ENCODE data around the gene SPEF2. TPM values are rescaled to one million over a fixed set of nuclear protein-coding genes. Genes with fewer than 3 reads are reported as not detected.
"Not testable (repeated sequence)": the region's sequence is repeated elsewhere in the genome, so short reads cannot be mapped to it uniquely, and the experiment has no call there.

Gene SPEF2
- total RNA-seq, 1 experiment from 2014 or later = 8.0 TPM

DNA sequence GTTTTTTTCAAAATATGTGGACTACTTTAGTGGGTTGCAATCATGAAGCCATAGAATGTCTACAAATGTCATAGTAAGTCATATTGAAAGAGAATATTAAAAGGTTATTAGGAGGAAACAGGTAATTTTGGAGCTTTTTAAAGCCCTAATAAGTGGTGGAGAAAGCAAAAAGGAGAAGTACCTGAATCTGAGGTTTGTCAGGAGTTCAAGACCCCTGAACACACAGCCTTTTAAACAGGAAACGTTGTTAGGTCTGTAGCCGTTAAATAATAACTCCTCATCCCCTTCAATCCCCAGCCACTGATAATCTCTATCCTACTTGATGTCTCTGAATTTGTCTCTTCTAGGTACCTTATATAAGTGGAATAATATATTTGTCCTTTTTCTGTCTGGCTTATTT lies 51.1 kb downstream of the SPEF2 start:
- no TSS peak for BruUV-seq (replicated peaks)
- Mint-ChIP-seq H3K27ac (ENCODE audit: unreplicated experiment) (no peak overlapping the region), H3K4me1 (ENCODE audit: low read depth, unreplicated experiment) (no peaks in the 10 kb centered on the region), H3K36me3 (ENCODE audit: insufficient read depth, unreplicated experiment) (no peaks in the 10 kb centered on the region), H3K4me3 (ENCODE audit: low read depth, unreplicated experiment) (no peak overlapping the region), H3K9me3 (ENCODE audit: low read depth, unreplicated experiment) (peaks cover 3% of the 10 kb centered on the region), H3K27me3 (ENCODE audit: unreplicated experiment) (no peaks in the 10 kb centered on the region)
- no peak for DNase-seq
- CTCF ChIA-PET = no interaction called here
- intact Hi-C loops (cut with micrococcal nuclease; ENCODE audit: unreplicated experiment) = no loop called here
- TF ChIP-seq, protein P1, sequence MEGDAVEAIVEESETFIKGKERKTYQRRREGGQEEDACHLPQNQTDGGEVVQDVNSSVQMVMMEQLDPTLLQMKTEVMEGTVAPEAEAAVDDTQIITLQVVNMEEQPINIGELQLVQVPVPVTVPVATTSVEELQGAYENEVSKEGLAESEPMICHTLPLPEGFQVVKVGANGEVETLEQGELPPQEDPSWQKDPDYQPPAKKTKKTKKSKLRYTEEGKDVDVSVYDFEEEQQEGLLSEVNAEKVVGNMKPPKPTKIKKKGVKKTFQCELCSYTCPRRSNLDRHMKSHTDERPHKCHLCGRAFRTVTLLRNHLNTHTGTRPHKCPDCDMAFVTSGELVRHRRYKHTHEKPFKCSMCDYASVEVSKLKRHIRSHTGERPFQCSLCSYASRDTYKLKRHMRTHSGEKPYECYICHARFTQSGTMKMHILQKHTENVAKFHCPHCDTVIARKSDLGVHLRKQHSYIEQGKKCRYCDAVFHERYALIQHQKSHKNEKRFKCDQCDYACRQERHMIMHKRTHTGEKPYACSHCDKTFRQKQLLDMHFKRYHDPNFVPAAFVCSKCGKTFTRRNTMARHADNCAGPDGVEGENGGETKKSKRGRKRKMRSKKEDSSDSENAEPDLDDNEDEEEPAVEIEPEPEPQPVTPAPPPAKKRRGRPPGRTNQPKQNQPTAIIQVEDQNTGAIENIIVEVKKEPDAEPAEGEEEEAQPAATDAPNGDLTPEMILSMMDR (IDR thresholded peaks at IDR 0.05; ENCODE audit: unreplicated experiment) = no peak

DNA sequence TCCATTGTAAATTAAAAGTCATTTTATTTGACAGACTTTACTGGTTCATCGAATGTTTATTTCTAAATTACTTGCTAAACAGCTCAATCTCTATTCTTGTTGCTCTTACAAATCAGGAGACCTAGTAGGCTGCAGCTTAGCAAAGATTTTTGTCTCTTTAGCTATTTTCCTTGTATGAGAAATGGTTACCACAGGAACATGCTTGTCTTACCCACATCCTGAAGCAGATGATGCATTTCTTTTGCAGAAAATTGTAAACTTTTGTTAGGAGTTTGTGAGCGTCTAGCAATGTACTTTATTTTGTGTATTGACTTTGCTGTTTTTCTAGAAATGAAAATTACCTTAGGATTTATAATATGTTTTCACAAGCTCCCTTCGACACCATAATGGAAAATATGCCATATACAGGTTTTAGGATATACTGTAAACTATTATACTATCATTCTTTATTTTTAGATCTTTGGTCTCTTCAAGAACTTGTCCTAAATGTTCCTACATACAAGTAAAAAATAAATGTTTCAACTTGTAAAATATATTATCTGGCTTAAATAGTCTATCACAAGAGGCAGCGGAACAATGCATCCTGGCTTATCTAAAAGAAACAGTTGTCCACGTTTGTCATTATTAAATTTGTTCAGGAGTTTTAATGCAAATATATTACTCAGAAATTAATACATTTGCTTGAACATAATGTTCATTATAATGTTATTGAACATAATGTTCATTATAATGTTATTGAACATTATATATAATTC lies 54.1 kb downstream of the SPEF2 start:
- TF ChIP-seq, protein P1 (IDR thresholded peaks at IDR 0.05; ENCODE audit: unreplicated experiment) = no peak
- intact Hi-C loops (cut with micrococcal nuclease; ENCODE audit: unreplicated experiment) = no loop called here
- H3K4me3 Mint-ChIP-seq (ENCODE audit: low read depth, unreplicated experiment) = no peak overlapping the region
- CTCF ChIA-PET = no interaction called here
- no peaks in the 10 kb centered on the region for H3K27me3 Mint-ChIP-seq (ENCODE audit: unreplicated experiment)
- H3K27ac Mint-ChIP-seq (ENCODE audit: unreplicated experiment) = no peak overlapping the region
- no TSS peak for BruUV-seq (replicated peaks)
- no peaks in the 10 kb centered on the region for H3K9me3 Mint-ChIP-seq (ENCODE audit: low read depth, unreplicated experiment)
- DNase-seq = no peak
- no peaks in the 10 kb centered on the region for H3K4me1 Mint-ChIP-seq (ENCODE audit: low read depth, unreplicated experiment)
- no peaks in the 10 kb centered on the region for H3K36me3 Mint-ChIP-seq (ENCODE audit: insufficient read depth, unreplicated experiment)

DNA sequence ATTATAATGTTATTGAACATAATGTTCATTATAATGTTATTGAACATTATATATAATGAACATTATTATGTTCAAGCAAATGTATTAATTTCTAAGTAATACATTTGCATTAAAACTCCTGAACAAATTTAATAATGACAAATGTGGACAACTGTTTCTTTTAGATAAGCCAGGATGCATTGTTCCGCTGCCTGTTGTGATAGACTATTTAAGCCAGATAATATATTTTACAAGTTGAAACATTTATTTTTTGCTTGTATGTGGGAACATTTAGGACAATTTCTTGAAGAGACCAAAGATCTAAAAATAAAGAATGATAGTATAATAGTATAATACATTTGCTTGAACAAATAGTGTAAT lies 54.6 kb downstream of the SPEF2 start:
- H3K4me3 Mint-ChIP-seq (ENCODE audit: low read depth, unreplicated experiment); H3K9me3 Mint-ChIP-seq (ENCODE audit: low read depth, unreplicated experiment); CTCF ChIA-PET; DNase-seq; H3K27ac Mint-ChIP-seq (ENCODE audit: unreplicated experiment); H3K27me3 Mint-ChIP-seq (ENCODE audit: unreplicated experiment); H3K36me3 Mint-ChIP-seq (ENCODE audit: insufficient read depth, unreplicated experiment); BruUV-seq (replicated peaks); H3K4me1 Mint-ChIP-seq (ENCODE audit: low read depth, unreplicated experiment); intact Hi-C loops (cut with micrococcal nuclease; ENCODE audit: unreplicated experiment): not testable (repeated sequence)

DNA sequence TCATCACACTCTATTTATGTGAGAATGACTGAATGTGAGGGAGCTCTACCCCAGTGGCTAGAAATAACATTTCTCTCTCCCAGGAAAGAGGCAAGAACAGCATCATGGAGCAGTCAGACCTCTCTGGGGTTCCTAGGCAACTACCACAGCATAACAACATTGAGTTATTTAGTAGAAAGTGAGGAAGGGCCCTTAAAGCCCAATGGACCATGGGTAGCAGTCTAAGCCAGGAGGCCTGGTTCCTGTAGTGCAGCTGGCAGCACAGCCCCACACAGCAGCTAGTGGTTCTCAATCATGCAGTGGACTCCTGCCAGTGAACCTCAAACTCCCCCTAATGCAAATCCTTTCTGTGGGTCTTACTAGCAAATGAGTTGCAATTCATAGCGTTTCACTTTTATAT lies 55.3 kb downstream of the SPEF2 start:
- Mint-ChIP-seq H3K4me3 (ENCODE audit: low read depth, unreplicated experiment) (no peak overlapping the region), H3K36me3 (ENCODE audit: insufficient read depth, unreplicated experiment) (no peaks in the 10 kb centered on the region), H3K27me3 (ENCODE audit: unreplicated experiment) (no peaks in the 10 kb centered on the region), H3K27ac (ENCODE audit: unreplicated experiment) (no peak overlapping the region), H3K9me3 (ENCODE audit: low read depth, unreplicated experiment) (no peaks in the 10 kb centered on the region), H3K4me1 (ENCODE audit: low read depth, unreplicated experiment) (no peaks in the 10 kb centered on the region)
- intact Hi-C loops (cut with micrococcal nuclease; ENCODE audit: unreplicated experiment) = no loop called here
- TF ChIP-seq, protein P1 (IDR thresholded peaks at IDR 0.05; ENCODE audit: unreplicated experiment) = no peak
- BruUV-seq (replicated peaks) = no TSS peak
- CTCF ChIA-PET = no interaction called here
- DNase-seq = no peak

DNA sequence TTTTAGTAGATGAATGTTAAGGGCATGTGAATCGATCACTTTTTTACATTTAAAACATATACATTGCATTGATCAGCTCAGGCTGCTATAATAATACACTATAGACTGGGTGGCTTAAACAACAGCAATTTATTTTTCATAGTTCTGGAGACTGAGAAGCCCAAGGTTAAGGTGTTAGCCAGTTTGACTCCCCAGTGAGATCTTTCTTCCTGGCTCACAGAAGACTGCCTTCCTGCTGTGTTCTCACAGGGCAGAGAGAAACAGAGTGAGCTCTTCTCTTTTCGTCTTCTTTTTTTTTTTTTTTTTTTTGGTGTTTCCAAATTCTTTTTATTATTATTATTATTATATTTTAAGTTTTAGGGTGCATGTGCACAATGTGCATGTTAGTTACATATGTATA lies 56.4 kb downstream of the SPEF2 start:
- Mint-ChIP-seq H3K4me3 (ENCODE audit: low read depth, unreplicated experiment) (no peak overlapping the region), H3K27me3 (ENCODE audit: unreplicated experiment) (no peaks in the 10 kb centered on the region), H3K4me1 (ENCODE audit: low read depth, unreplicated experiment) (no peaks in the 10 kb centered on the region), H3K27ac (ENCODE audit: unreplicated experiment) (no peak overlapping the region), H3K9me3 (ENCODE audit: low read depth, unreplicated experiment) (no peaks in the 10 kb centered on the region), H3K36me3 (ENCODE audit: insufficient read depth, unreplicated experiment) (no peaks in the 10 kb centered on the region)
- TF ChIP-seq, protein P1 (IDR thresholded peaks at IDR 0.05; ENCODE audit: unreplicated experiment) = no peak
- DNase-seq = no peak
- intact Hi-C loops (cut with micrococcal nuclease; ENCODE audit: unreplicated experiment) = no loop called here
- no TSS peak for BruUV-seq (replicated peaks)
- CTCF ChIA-PET = interaction anchor here (0.6 kb wide), 1 partner anchor 602 kb away, joined by 4 read pairs; no protein-coding TSS in a partner anchor

All from Calu3 (cell line).